Vagina (tissue), 2 donors: ENCODE data around the gene TEC.

ENCODE experiments used
- POLR2A ChIP-seq, 2 donors: fragments of 450-650 bp; IDR thresholded peaks; one replicate each; pipeline ENCODE4 v1.6.1; 2017; ENCODE audit warnings: antibody characterized with exemption in 2 of 2, mild to moderate bottlenecking in 2 of 2, moderate library complexity in 2 of 2
- POLR2AphosphoS5 ChIP-seq, 2 donors: sonication (generic); formaldehyde crosslinking; IDR thresholded peaks; one replicate each; pipeline ENCODE4 v1.9.0; 2017; ENCODE audit warnings: antibody characterized with exemption in 2 of 2, mild to moderate bottlenecking in 2 of 2, low read depth in 1 of 2; ENCODE audit not compliant: insufficient read depth in 1 of 2
- TF ChIP-seq, protein P1 (sequence below), 3 experiments: fragments of 450-650 bp in 2 of 3; fragments of 200-600 bp in 1 of 3; sonication (generic) in 1 of 3; IDR thresholded peaks; one replicate each; pipeline ENCODE4 v1.5.1; 2017 to 2019; ENCODE audit warnings: antibody characterized with exemption in 3 of 3, mild to moderate bottlenecking in 2 of 3, moderate library complexity in 2 of 3

GRCh38 chr4:48108309-48109073 lies 161.1 kb downstream of the TEC start:
- no peak for TF ChIP-seq POLR2AphosphoS5 (IDR thresholded peaks at IDR 0.05; ENCODE audit: insufficient read depth in 1 of 2, low read depth in 1 of 2)
- TF ChIP-seq, protein P1, sequence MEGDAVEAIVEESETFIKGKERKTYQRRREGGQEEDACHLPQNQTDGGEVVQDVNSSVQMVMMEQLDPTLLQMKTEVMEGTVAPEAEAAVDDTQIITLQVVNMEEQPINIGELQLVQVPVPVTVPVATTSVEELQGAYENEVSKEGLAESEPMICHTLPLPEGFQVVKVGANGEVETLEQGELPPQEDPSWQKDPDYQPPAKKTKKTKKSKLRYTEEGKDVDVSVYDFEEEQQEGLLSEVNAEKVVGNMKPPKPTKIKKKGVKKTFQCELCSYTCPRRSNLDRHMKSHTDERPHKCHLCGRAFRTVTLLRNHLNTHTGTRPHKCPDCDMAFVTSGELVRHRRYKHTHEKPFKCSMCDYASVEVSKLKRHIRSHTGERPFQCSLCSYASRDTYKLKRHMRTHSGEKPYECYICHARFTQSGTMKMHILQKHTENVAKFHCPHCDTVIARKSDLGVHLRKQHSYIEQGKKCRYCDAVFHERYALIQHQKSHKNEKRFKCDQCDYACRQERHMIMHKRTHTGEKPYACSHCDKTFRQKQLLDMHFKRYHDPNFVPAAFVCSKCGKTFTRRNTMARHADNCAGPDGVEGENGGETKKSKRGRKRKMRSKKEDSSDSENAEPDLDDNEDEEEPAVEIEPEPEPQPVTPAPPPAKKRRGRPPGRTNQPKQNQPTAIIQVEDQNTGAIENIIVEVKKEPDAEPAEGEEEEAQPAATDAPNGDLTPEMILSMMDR (IDR thresholded peaks at IDR 0.05): no peak
- TF ChIP-seq POLR2A (IDR thresholded peaks at IDR 0.05): no peak
